A673 (cell line): ENCODE measurements around the gene DUSP14. TPM values are rescaled to one million over a fixed set of nuclear protein-coding genes. Genes with fewer than 3 reads are reported as not detected.

ENCODE experiments used
- BruUV-seq: library from RNA; stranded (reverse); fragments of 400-500 nt; replicated peaks from 2 replicates; lab custom pipeline; 2021; lab: Mats Ljungman, UMichigan
- CTCF ChIA-PET: fragments of 300-600 bp; sonication (Branson Sonifier 250); formaldehyde crosslinking; loops from one replicate; lab custom pipeline; 2022; ENCODE audit warnings: antibody characterized with exemption; lab: Charles Lee
- POLR2A ChIA-PET: fragments of 300-600 bp; sonication (Branson Sonifier 250); formaldehyde crosslinking; loops from one replicate; lab custom pipeline; 2022; ENCODE audit warnings: antibody characterized with exemption; ENCODE audit not compliant: low non-redundant PET; lab: Charles Lee
- DNase-seq: peaks from one replicate; pipeline ENCODE4 v3.0.0-alpha.2; 2015; ENCODE audit warnings: low spot score
- H3K27ac ChIP-seq: fragments of 200-600 bp; sonication (generic); 2 replicates; pipeline ENCODE4 v1.5.1; 2016; ENCODE audit warnings: mixed run types, low read depth, mild to moderate bottlenecking, mixed read lengths, antibody characterized with exemption, low read length; ENCODE audit not compliant: poor library complexity, severe bottlenecking
- H3K27me3 ChIP-seq: fragments of 200-600 bp; sonication (generic); replicated peaks from 2 replicates; pipeline ENCODE4 v1.6.1; 2017; ENCODE audit warnings: mixed run types, low read depth, mild to moderate bottlenecking, mixed read lengths, antibody characterized with exemption, low read length; ENCODE audit not compliant: insufficient read depth, poor library complexity
- H3K36me3 ChIP-seq: fragments of 200-600 bp; sonication (generic); 2 replicates; pipeline ENCODE4 v1.6.1; 2016; ENCODE audit warnings: mixed run types, mild to moderate bottlenecking, mixed read lengths, antibody characterized with exemption, low read length; ENCODE audit not compliant: insufficient read depth, poor library complexity, severe bottlenecking
- H3K4me1 ChIP-seq: fragments of 200-600 bp; sonication (generic); 2 replicates; pipeline ENCODE4 v1.6.1; 2017; ENCODE audit warnings: mixed run types, mild to moderate bottlenecking, mixed read lengths, antibody characterized with exemption, low read length; ENCODE audit not compliant: insufficient read depth, poor library complexity, severe bottlenecking
- H3K4me3 ChIP-seq: fragments of 200-600 bp; sonication (generic); 2 replicates; pipeline ENCODE4 v1.5.1; 2016; ENCODE audit warnings: low read depth, mixed run types, mild to moderate bottlenecking, mixed read lengths, low read length; ENCODE audit not compliant: poor library complexity, severe bottlenecking
- H3K9me3 ChIP-seq: fragments of 200-600 bp; sonication (generic); 2 replicates; pipeline ENCODE4 v1.6.1; 2016; ENCODE audit warnings: mixed run types, low read depth, mild to moderate bottlenecking, mixed read lengths, antibody characterized with exemption, low read length; ENCODE audit not compliant: poor library complexity, severe bottlenecking
- CTCF ChIP-seq: fragments of 300-800, 200-600 bp; sonication (generic); conservative IDR thresholded peaks from 2 replicates; pipeline ENCODE4 v1.5.1; 2017; ENCODE audit warnings: low read depth, mild to moderate bottlenecking, antibody characterized with exemption, low read length, moderate library complexity, mixed read lengths
- EZH2 ChIP-seq: fragments of 200-600 bp; sonication (generic); IDR thresholded peaks from 2 replicates; pipeline ENCODE4 v1.6.1; 2017; ENCODE audit warnings: borderline replicate concordance, low read depth, mild to moderate bottlenecking, mixed read lengths, antibody characterized with exemption, low read length; ENCODE audit not compliant: poor library complexity, severe bottlenecking
- intact Hi-C: fragments of 100-400 bp; cut with micrococcal nuclease; formaldehyde crosslinking; loops from one replicate; pipeline ENCODE4 v1.10.0; 2022; ENCODE audit not compliant: unreplicated experiment
- total RNA-seq: library from RNA; stranded (reverse); gene quantifications from 2 replicates; pipeline ENCODE4 v1.2.3, GENCODE V29; 2021

DUSP14 gene
- total RNA-seq, 1 experiment from 2014 or later, result 13.8 TPM

GRCh38 chr17:37535906-37536305 lies 46.2 kb downstream of the DUSP14 start:
- no TSS peak for BruUV-seq
- no peak for TF ChIP-seq EZH2
- TF ChIP-seq CTCF, result no peak
- Histone ChIP-seq H3K27ac (no peak overlapping the region), H3K4me1 (no peaks in the 10 kb centered on the region), H3K9me3 (no peaks in the 10 kb centered on the region), H3K27me3 (no peaks in the 10 kb centered on the region), H3K4me3 (no peak overlapping the region), H3K36me3 (peaks cover 3% of the 10 kb centered on the region)
- no peak for DNase-seq
- ChIA-PET POLR2A (no interaction called here), CTCF (no interaction called here)
- intact Hi-C loops, result no loop called here

- no TSS peak for BruUV-seq
- H3K36me3 ChIP-seq, result peaks cover 3% of the 10 kb centered on the region
- POLR2A ChIA-PET, result no interaction called here
Observed at GRCh38 chr17:37538981-37539659, 49.4 kb downstream of the DUSP14 start.

GRCh38 chr17:37541880-37542660 lies 52.4 kb downstream of the DUSP14 start:
- Histone ChIP-seq H3K27ac (no peak overlapping the region), H3K9me3 (no peaks in the 10 kb centered on the region), H3K4me3 (no peak overlapping the region), H3K36me3 (peaks cover 3% of the 10 kb centered on the region), H3K4me1 (no peaks in the 10 kb centered on the region), H3K27me3 (no peaks in the 10 kb centered on the region)
- intact Hi-C loops, result no loop called here
- BruUV-seq, result no TSS peak
- TF ChIP-seq CTCF (no peak), EZH2 (no peak)
- CTCF ChIA-PET, result no interaction called here
- no peak for DNase-seq
- POLR2A ChIA-PET, result no interaction called here

More at GRCh38 chr17:37538981-37539659, 49.4 kb downstream of the DUSP14 start:
- CTCF ChIA-PET, result no interaction called here
- TF ChIP-seq EZH2, result no peak
- no peak for TF ChIP-seq CTCF
- no peaks in the 10 kb centered on the region for H3K4me1 ChIP-seq
- intact Hi-C loops, result no loop called here
- no peaks in the 10 kb centered on the region for H3K9me3 ChIP-seq
- H3K4me3 ChIP-seq, result no peak overlapping the region
- H3K27ac ChIP-seq, result no peak overlapping the region
- no peaks in the 10 kb centered on the region for H3K27me3 ChIP-seq
- DNase-seq, result no peak
